ENCODE results near the gene PCDHGC4. TPM values are rescaled to one million over a fixed set of nuclear protein-coding genes. Genes with fewer than 3 reads are reported as not detected.
A peak's percentile ranks its signal among the peaks of the same experiment; 100 is the strongest.

PCDHGC4 gene
- total RNA-seq, 1 donor from 2014 or later = 2.8 TPM

GRCh38 chr5:141508798-141509611 is 24.2 kb downstream of the PCDHGC4 start:
- no peak for TF ChIP-seq CTCF (IDR thresholded peaks at IDR 0.05)
- H3K36me3 Mint-ChIP-seq (ENCODE audit: unreplicated experiment) = peaks cover 8% of the 10 kb centered on the region
- no peaks in the 10 kb centered on the region for H3K9me3 Mint-ChIP-seq (ENCODE audit: unreplicated experiment)

GRCh38 chr5:141510160-141510559 is 25.3 kb downstream of the PCDHGC4 start:
- peaks cover 77% of the 10 kb centered on the region for H3K4me1 Mint-ChIP-seq (ENCODE audit: unreplicated experiment)
- TF ChIP-seq CTCF (IDR thresholded peaks at IDR 0.05) = no peak
- H3K27ac Mint-ChIP-seq (ENCODE audit: unreplicated experiment) = peak overlapping the region; percentile 99
- H3K4me3 Mint-ChIP-seq (ENCODE audit: unreplicated experiment) = no peak overlapping the region
- no peak for DNase-seq (ENCODE audit: extremely low spot score, unreplicated experiment)
- peaks cover 7% of the 10 kb centered on the region for H3K36me3 Mint-ChIP-seq (ENCODE audit: unreplicated experiment)
- no peaks in the 10 kb centered on the region for H3K9me3 Mint-ChIP-seq (ENCODE audit: unreplicated experiment)
- no peaks in the 10 kb centered on the region for H3K27me3 Mint-ChIP-seq (ENCODE audit: unreplicated experiment)

More at GRCh38 chr5:141508798-141509611, 24.2 kb downstream of the PCDHGC4 start:
- Mint-ChIP-seq H3K4me1 (ENCODE audit: unreplicated experiment) (peaks cover 70% of the 10 kb centered on the region), H3K4me3 (ENCODE audit: unreplicated experiment) (peak overlapping the region; percentile 67), H3K27me3 (ENCODE audit: unreplicated experiment) (no peaks in the 10 kb centered on the region), H3K27ac (ENCODE audit: unreplicated experiment) (peak overlapping the region; percentile 99)
- DNase-seq (ENCODE audit: extremely low spot score, unreplicated experiment) = no peak

GRCh38 chr5:141510850-141511601 is 26.2 kb downstream of the PCDHGC4 start:
- peaks cover 86% of the 10 kb centered on the region for H3K4me1 Mint-ChIP-seq (ENCODE audit: unreplicated experiment)
- no peak for TF ChIP-seq CTCF (IDR thresholded peaks at IDR 0.05)
- DNase-seq (ENCODE audit: extremely low spot score, unreplicated experiment) = no peak
- H3K27me3 Mint-ChIP-seq (ENCODE audit: unreplicated experiment) = no peaks in the 10 kb centered on the region
- peaks cover 6% of the 10 kb centered on the region for H3K36me3 Mint-ChIP-seq (ENCODE audit: unreplicated experiment)
- H3K9me3 Mint-ChIP-seq (ENCODE audit: unreplicated experiment) = no peaks in the 10 kb centered on the region
- peak overlapping the region; percentile 99 for H3K27ac Mint-ChIP-seq (ENCODE audit: unreplicated experiment)
- no peak overlapping the region for H3K4me3 Mint-ChIP-seq (ENCODE audit: unreplicated experiment)

- DNase-seq (ENCODE audit: extremely low spot score, unreplicated experiment) = no peak
- peaks cover 88% of the 10 kb centered on the region for H3K4me1 Mint-ChIP-seq (ENCODE audit: unreplicated experiment)
- peaks cover 6% of the 10 kb centered on the region for H3K36me3 Mint-ChIP-seq (ENCODE audit: unreplicated experiment)
- no peak overlapping the region for H3K4me3 Mint-ChIP-seq (ENCODE audit: unreplicated experiment)
- TF ChIP-seq CTCF (IDR thresholded peaks at IDR 0.05) = no peak
- no peaks in the 10 kb centered on the region for H3K27me3 Mint-ChIP-seq (ENCODE audit: unreplicated experiment)
- H3K27ac Mint-ChIP-seq (ENCODE audit: unreplicated experiment) = peak overlapping the region; percentile 33
- H3K9me3 Mint-ChIP-seq (ENCODE audit: unreplicated experiment) = no peaks in the 10 kb centered on the region
These were observed 27.0 kb downstream of the PCDHGC4 start for GRCh38 chr5:141511771-141512325.
